HCT116 (cell line): ENCODE measurements around the gene NEO1. TPM values are rescaled to one million over a fixed set of nuclear protein-coding genes. Genes with fewer than 3 reads are reported as not detected.

ENCODE experiments used
- ATAC-seq: fragments of 200-7000 bp; cut with Tn5 transposase; 2 replicates; pipeline ENCODE4 v1.9.1; 2020; ENCODE audit warnings: mild to moderate bottlenecking, moderate library complexity
- BruUV-seq: library from RNA; stranded (reverse); fragments of 400-500 nt; replicated peaks from 2 replicates; lab custom pipeline; 2021; lab: Mats Ljungman, UMichigan
- CTCF ChIA-PET: fragments of 300-600 bp; sonication (Branson Sonifier 250); formaldehyde crosslinking; loops from one replicate; lab custom pipeline; 2021; ENCODE audit warnings: antibody characterized with exemption; lab: Charles Lee
- POLR2A ChIA-PET: fragments of 300-600, 350-600 bp; sonication (Branson Sonifier 250); formaldehyde crosslinking; loops from one replicate; lab custom pipeline; 2021; ENCODE audit warnings: antibody characterized with exemption; lab: Charles Lee
- RAD21 ChIA-PET, 2 experiments: fragments of 300-600 bp; sonication (Branson Sonifier 250); formaldehyde crosslinking; loops; one replicate each; lab custom pipeline; 2023; ENCODE audit warnings: low total read pairs in 2 of 2; ENCODE audit not compliant: uncharacterized antibody in 2 of 2, unreplicated experiment in 2 of 2, low non-redundant PET in 1 of 2; lab: Charles Lee
- DNase-seq: peaks from one replicate; pipeline ENCODE4 v3.0.0-alpha.2; 2010; ENCODE audit warnings: low read depth, low spot score
- H2AFZ ChIP-seq: fragments of 200-600 bp; shearing (Covaris generic), sonication (generic); 2 replicates; pipeline ENCODE4 v1.6.1; 2017; ENCODE audit warnings: low read depth, mixed run types, mixed read lengths, antibody characterized with exemption, low read length; ENCODE audit not compliant: poor library complexity, severe bottlenecking
- H3K27ac ChIP-seq: 2 replicates; pipeline ENCODE4 v1.5.1; 2012; ENCODE audit warnings: low read depth, low read length
- H3K27me3 ChIP-seq: fragments of 200-600 bp; sonication (generic); 2 replicates; pipeline ENCODE4 v1.6.1; 2016; ENCODE audit warnings: mixed run types, low read length, mixed read lengths; ENCODE audit not compliant: insufficient read depth
- H3K36me3 ChIP-seq, 2 experiments: fragments of 200-500 bp in 1 of 2; fragments of 200-600 bp in 1 of 2; sonication (Bioruptor generic) in 1 of 2; sonication (generic) in 1 of 2; 2 replicates each; pipeline versions ENCODE4 v1.5.1 to v1.6.1; 2014 to 2016; ENCODE audit warnings: low read length in 2 of 2, inconsistent platforms in 1 of 2, mixed read lengths in 1 of 2, mixed run types in 1 of 2; ENCODE audit not compliant: insufficient read depth in 2 of 2, control insufficient read depth in 1 of 2
- H3K4me1 ChIP-seq, 2 experiments: fragments of 200-600 bp in 1 of 2; sonication (generic) in 1 of 2; 2 replicates each; pipeline versions ENCODE4 v1.5.1 to v1.6.1; 2012 to 2017; ENCODE audit warnings: low read length in 2 of 2, inconsistent platforms in 1 of 2, mild to moderate bottlenecking in 1 of 2, mixed read lengths in 1 of 2, mixed run types in 1 of 2, moderate library complexity in 1 of 2; ENCODE audit not compliant: insufficient read depth in 2 of 2, control insufficient read depth in 1 of 2
- H3K4me2 ChIP-seq: fragments of 200-600 bp; sonication (generic); 2 replicates; pipeline ENCODE4 v1.6.1; 2017; ENCODE audit warnings: mixed run types, low read length, mixed read lengths
- H3K4me3 ChIP-seq, 2 experiments: fragments of 200-600 bp in 1 of 2; sonication (generic) in 1 of 2; replicated peaks in 1 of 2; 2 replicates each; pipeline ENCODE4 v1.5.1; 2011 to 2016; ENCODE audit warnings: low read length in 2 of 2, control low read depth in 1 of 2, low read depth in 1 of 2, mild to moderate bottlenecking in 1 of 2, mixed read lengths in 1 of 2, mixed run types in 1 of 2
- H3K79me2 ChIP-seq: fragments of 200-600 bp; sonication (generic); 2 replicates; pipeline ENCODE4 v1.6.1; 2017; ENCODE audit warnings: mild to moderate bottlenecking, mixed run types, low read length, moderate library complexity, mixed read lengths; ENCODE audit not compliant: insufficient read depth
- H3K9ac ChIP-seq: fragments of 200-600 bp; sonication (generic); 2 replicates; pipeline ENCODE4 v1.6.1; 2016; ENCODE audit warnings: low read length, mixed read lengths
- H3K9me2 ChIP-seq: fragments of 200-600 bp; sonication (generic), shearing (Covaris generic); 2 replicates; pipeline ENCODE4 v1.6.1; 2017; ENCODE audit warnings: mixed run types, mild to moderate bottlenecking, moderate library complexity; ENCODE audit not compliant: insufficient read depth
- H3K9me3 ChIP-seq, 2 experiments: fragments of 200-500 bp in 1 of 2; fragments of 200-600 bp in 1 of 2; sonication (Bioruptor generic) in 1 of 2; sonication (generic) in 1 of 2; 2 replicates each; pipeline ENCODE4 v1.6.1; 2014 to 2017; ENCODE audit warnings: low read length in 2 of 2, mixed read lengths in 2 of 2, inconsistent platforms in 1 of 2, low read depth in 1 of 2, mild to moderate bottlenecking in 1 of 2, mixed run types in 1 of 2, moderate library complexity in 1 of 2; ENCODE audit not compliant: control insufficient read depth in 1 of 2, insufficient read depth in 1 of 2
- H4K20me1 ChIP-seq: fragments of 200-600 bp; sonication (generic), shearing (Covaris generic); 2 replicates; pipeline ENCODE4 v1.6.1; 2017; ENCODE audit warnings: mixed run types, mild to moderate bottlenecking, moderate library complexity; ENCODE audit not compliant: insufficient read depth
- CBX3 ChIP-seq: IDR thresholded peaks from 2 replicates; pipeline ENCODE4 v1.6.1; 2012; ENCODE audit warnings: low read depth
- EGR1 ChIP-seq: IDR thresholded peaks from 2 replicates; pipeline ENCODE4 v1.6.1; 2012; ENCODE audit warnings: low read depth
- ELF1 ChIP-seq: IDR thresholded peaks from 2 replicates; pipeline ENCODE4 v1.6.1; 2012; ENCODE audit warnings: low read depth, borderline replicate concordance
- EZH2 ChIP-seq: fragments of 200-600 bp; sonication (generic); IDR thresholded peaks from 2 replicates; pipeline ENCODE4 v1.6.1; 2017; ENCODE audit warnings: antibody characterized with exemption, mixed run types
- EZH2phosphoT487 ChIP-seq: fragments of 200-600 bp; IDR thresholded peaks from 2 replicates; pipeline ENCODE4 v1.6.1; 2018; ENCODE audit warnings: antibody characterized with exemption, borderline replicate concordance
- FOSL1 ChIP-seq: IDR thresholded peaks from 2 replicates; pipeline ENCODE4 v1.6.1; 2012; ENCODE audit warnings: low read depth
- JUND ChIP-seq: IDR thresholded peaks from 2 replicates; pipeline ENCODE4 v1.6.1; 2012
- RAD21 ChIP-seq: IDR thresholded peaks from 2 replicates; pipeline ENCODE4 v1.6.1; 2012; ENCODE audit warnings: low read depth, mild to moderate bottlenecking
- SIN3A ChIP-seq: IDR thresholded peaks from 2 replicates; pipeline ENCODE4 v1.6.1; 2012; ENCODE audit warnings: low read depth
- SRF ChIP-seq: IDR thresholded peaks from 2 replicates; pipeline ENCODE4 v1.6.1; 2012; ENCODE audit warnings: low read depth
- TCF7L2 ChIP-seq: IDR thresholded peaks from 2 replicates; pipeline ENCODE4 v1.7.0; 2011; ENCODE audit warnings: borderline replicate concordance, inconsistent platforms; ENCODE audit not compliant: insufficient read depth, insufficient read length; ENCODE audit errors: extremely low read depth
- YY1 ChIP-seq: IDR thresholded peaks from 2 replicates; pipeline ENCODE4 v1.6.1; 2011; ENCODE audit warnings: low read length, low read depth, moderate library complexity, mild to moderate bottlenecking; ENCODE audit not compliant: insufficient replicate concordance; ENCODE audit errors: extremely low read depth
- ZFX ChIP-seq: fragments of 450-650 bp; IDR thresholded peaks from 2 replicates; pipeline ENCODE4 v1.6.1; 2017
- ZNF274 ChIP-seq: fragments of 200-500 bp; sonication (Bioruptor generic); IDR thresholded peaks from 2 replicates; pipeline ENCODE4 v1.6.1; 2014; ENCODE audit warnings: mild to moderate bottlenecking, low read depth, low read length, inconsistent platforms
- intact Hi-C: fragments of 100-400 bp; cut with micrococcal nuclease; formaldehyde crosslinking; loops from 2 replicates; pipeline ENCODE4 v1.10.0; 2022
- total RNA-seq: library from RNA; stranded (reverse); gene quantifications from one replicate; pipeline ENCODE4 v1.2.1, GENCODE V29; 2021; ENCODE audit not compliant: unreplicated experiment
- TF ChIP-seq, protein P1 (sequence below): IDR thresholded peaks from 2 replicates; pipeline ENCODE4 v1.6.1; 2011; ENCODE audit warnings: mild to moderate bottlenecking, low read length, moderate library complexity; ENCODE audit not compliant: insufficient replicate concordance; ENCODE audit errors: extremely low read depth
- TF ChIP-seq, protein P2 (sequence below): IDR thresholded peaks from 2 replicates; pipeline ENCODE4 v1.6.1; 2012; ENCODE audit warnings: low read depth
- TF ChIP-seq, protein P3 (sequence below), 3 experiments: fragments of 200-600 bp in 1 of 3; sonication (generic) in 1 of 3; IDR thresholded peaks in 2 of 3; conservative IDR thresholded peaks in 1 of 3; 2 replicates each; pipeline ENCODE4 v1.5.1; 2012 to 2017; ENCODE audit warnings: low read depth in 2 of 3, low read length in 2 of 3, antibody characterized with exemption in 1 of 3, borderline replicate concordance in 1 of 3, control low read depth in 1 of 3, mild to moderate bottlenecking in 1 of 3, mixed read lengths in 1 of 3, mixed run types in 1 of 3, moderate library complexity in 1 of 3; ENCODE audit not compliant: insufficient read depth in 1 of 3
- TF ChIP-seq, protein P4 (sequence below): IDR thresholded peaks from 2 replicates; pipeline ENCODE4 v1.6.1; 2012
- TF ChIP-seq, protein P5 (sequence below): IDR thresholded peaks from 2 replicates; pipeline ENCODE4 v1.6.1; 2012

NEO1 gene
- total RNA-seq, 1 experiment from 2014 or later: 30.0 TPM

DNA sequence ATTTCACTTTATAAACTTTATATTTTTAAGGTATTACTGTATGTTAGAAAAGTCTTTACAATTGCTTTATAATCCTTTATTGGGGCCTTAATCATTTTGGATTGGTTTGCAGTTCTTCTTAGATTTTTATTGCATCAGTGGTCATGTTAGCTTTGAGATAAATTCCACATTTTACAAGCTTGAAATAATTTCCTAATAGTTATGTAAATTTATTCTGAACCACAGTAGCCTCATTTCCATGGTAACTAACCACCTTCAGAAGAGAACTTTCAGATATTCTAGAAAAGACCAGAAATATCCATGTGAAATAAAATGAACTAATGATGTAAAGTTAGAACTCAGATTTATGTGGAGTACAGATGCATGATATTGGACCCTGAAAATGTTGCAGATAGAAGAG, 94.2 kb downstream of the NEO1 start:
- no peak overlapping the region for H3K4me3 ChIP-seq
- RAD21 ChIA-PET: no interaction called here
- H3K79me2 ChIP-seq: no peaks in the 10 kb centered on the region
- no TSS peak for BruUV-seq
- no peak for DNase-seq
- H3K4me1 ChIP-seq: no peaks in the 10 kb centered on the region
- no peak overlapping the region for H3K27ac ChIP-seq
- POLR2A ChIA-PET: no interaction called here
- no peak overlapping the region for H2AFZ ChIP-seq
- CTCF ChIA-PET: no interaction called here
- no peaks in the 10 kb centered on the region for H3K27me3 ChIP-seq
- no peaks in the 10 kb centered on the region for H3K36me3 ChIP-seq
- H3K9me3 ChIP-seq: no peaks in the 10 kb centered on the region
- no peaks in the 10 kb centered on the region for H4K20me1 ChIP-seq
- TF ChIP-seq, protein P1, sequence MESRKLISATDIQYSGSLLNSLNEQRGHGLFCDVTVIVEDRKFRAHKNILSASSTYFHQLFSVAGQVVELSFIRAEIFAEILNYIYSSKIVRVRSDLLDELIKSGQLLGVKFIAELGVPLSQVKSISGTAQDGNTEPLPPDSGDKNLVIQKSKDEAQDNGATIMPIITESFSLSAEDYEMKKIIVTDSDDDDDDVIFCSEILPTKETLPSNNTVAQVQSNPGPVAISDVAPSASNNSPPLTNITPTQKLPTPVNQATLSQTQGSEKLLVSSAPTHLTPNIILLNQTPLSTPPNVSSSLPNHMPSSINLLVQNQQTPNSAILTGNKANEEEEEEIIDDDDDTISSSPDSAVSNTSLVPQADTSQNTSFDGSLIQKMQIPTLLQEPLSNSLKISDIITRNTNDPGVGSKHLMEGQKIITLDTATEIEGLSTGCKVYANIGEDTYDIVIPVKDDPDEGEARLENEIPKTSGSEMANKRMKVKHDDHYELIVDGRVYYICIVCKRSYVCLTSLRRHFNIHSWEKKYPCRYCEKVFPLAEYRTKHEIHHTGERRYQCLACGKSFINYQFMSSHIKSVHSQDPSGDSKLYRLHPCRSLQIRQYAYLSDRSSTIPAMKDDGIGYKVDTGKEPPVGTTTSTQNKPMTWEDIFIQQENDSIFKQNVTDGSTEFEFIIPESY: no peak
- TF ChIP-seq, protein P2, sequence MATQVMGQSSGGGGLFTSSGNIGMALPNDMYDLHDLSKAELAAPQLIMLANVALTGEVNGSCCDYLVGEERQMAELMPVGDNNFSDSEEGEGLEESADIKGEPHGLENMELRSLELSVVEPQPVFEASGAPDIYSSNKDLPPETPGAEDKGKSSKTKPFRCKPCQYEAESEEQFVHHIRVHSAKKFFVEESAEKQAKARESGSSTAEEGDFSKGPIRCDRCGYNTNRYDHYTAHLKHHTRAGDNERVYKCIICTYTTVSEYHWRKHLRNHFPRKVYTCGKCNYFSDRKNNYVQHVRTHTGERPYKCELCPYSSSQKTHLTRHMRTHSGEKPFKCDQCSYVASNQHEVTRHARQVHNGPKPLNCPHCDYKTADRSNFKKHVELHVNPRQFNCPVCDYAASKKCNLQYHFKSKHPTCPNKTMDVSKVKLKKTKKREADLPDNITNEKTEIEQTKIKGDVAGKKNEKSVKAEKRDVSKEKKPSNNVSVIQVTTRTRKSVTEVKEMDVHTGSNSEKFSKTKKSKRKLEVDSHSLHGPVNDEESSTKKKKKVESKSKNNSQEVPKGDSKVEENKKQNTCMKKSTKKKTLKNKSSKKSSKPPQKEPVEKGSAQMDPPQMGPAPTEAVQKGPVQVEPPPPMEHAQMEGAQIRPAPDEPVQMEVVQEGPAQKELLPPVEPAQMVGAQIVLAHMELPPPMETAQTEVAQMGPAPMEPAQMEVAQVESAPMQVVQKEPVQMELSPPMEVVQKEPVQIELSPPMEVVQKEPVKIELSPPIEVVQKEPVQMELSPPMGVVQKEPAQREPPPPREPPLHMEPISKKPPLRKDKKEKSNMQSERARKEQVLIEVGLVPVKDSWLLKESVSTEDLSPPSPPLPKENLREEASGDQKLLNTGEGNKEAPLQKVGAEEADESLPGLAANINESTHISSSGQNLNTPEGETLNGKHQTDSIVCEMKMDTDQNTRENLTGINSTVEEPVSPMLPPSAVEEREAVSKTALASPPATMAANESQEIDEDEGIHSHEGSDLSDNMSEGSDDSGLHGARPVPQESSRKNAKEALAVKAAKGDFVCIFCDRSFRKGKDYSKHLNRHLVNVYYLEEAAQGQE: no peak
- TF ChIP-seq EZH2 (no peak), JUND (no peak), SRF (no peak), ZFX (no peak), ELF1 (no peak), EZH2phosphoT487 (no peak), YY1 (no peak), ZNF274 (no peak), SIN3A (no peak), EGR1 (no peak), RAD21 (no peak), CBX3 (no peak), TCF7L2 (no peak), FOSL1 (no peak)
- TF ChIP-seq, protein P3, sequence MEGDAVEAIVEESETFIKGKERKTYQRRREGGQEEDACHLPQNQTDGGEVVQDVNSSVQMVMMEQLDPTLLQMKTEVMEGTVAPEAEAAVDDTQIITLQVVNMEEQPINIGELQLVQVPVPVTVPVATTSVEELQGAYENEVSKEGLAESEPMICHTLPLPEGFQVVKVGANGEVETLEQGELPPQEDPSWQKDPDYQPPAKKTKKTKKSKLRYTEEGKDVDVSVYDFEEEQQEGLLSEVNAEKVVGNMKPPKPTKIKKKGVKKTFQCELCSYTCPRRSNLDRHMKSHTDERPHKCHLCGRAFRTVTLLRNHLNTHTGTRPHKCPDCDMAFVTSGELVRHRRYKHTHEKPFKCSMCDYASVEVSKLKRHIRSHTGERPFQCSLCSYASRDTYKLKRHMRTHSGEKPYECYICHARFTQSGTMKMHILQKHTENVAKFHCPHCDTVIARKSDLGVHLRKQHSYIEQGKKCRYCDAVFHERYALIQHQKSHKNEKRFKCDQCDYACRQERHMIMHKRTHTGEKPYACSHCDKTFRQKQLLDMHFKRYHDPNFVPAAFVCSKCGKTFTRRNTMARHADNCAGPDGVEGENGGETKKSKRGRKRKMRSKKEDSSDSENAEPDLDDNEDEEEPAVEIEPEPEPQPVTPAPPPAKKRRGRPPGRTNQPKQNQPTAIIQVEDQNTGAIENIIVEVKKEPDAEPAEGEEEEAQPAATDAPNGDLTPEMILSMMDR (IDR thresholded peaks at IDR 0.05 in 2 of 3, conservative IDR thresholded peaks at IDR 0.05 in 1 of 3; ENCODE audit: borderline replicate concordance in 1 of 3, insufficient read depth in 1 of 3, low read depth in 2 of 3, low read length in 2 of 3): no peak
- TF ChIP-seq, protein P4, sequence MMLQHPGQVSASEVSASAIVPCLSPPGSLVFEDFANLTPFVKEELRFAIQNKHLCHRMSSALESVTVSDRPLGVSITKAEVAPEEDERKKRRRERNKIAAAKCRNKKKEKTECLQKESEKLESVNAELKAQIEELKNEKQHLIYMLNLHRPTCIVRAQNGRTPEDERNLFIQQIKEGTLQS: no peak
- TF ChIP-seq, protein P5, sequence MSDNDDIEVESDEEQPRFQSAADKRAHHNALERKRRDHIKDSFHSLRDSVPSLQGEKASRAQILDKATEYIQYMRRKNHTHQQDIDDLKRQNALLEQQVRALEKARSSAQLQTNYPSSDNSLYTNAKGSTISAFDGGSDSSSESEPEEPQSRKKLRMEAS: no peak
- H3K9ac ChIP-seq: no peak overlapping the region
- H3K9me2 ChIP-seq: no peaks in the 10 kb centered on the region
- ATAC-seq: no peak
- no peak overlapping the region for H3K4me2 ChIP-seq
- intact Hi-C loops: no loop called here
